HepG2 (cell line): Measurements from ENCODE around the gene KRTDAP. TPM values are rescaled to one million over a fixed set of nuclear protein-coding genes. Genes with fewer than 3 reads are reported as not detected.
A peak's percentile ranks its signal among the peaks of the same experiment; 100 is the strongest.

Experiments
- FOXO4 ChIP-seq: sonication (generic); formaldehyde crosslinking; conservative IDR thresholded peaks from 2 replicates; pipeline ENCODE4 v1.8.1; 2023; ENCODE audit warnings: missing genetic modification reagents
- MAFF ChIP-seq: IDR thresholded peaks from 2 replicates; pipeline ENCODE4 v1.6.1; 2011; ENCODE audit warnings: low read depth, low read length, improper control_type of control experiment
- POLR2G ChIP-seq: fragments of 200-400 bp; formaldehyde crosslinking; IDR thresholded peaks from 2 replicates; pipeline ENCODE4 v1.6.1; 2018; ENCODE audit warnings: mild to moderate bottlenecking, low read depth, low read length, moderate library complexity
- SRSF4 ChIP-seq: fragments of 200-400 bp; formaldehyde crosslinking; IDR thresholded peaks from one replicate; pipeline ENCODE4 v1.6.1; 2018; ENCODE audit warnings: mild to moderate bottlenecking, low read depth, low read length, moderate library complexity; ENCODE audit not compliant: poor library complexity, severe bottlenecking
- SRSF9 ChIP-seq: fragments of 200-400 bp; formaldehyde crosslinking; IDR thresholded peaks from 2 replicates; pipeline ENCODE4 v1.6.1; 2018; ENCODE audit warnings: borderline replicate concordance, mild to moderate bottlenecking, low read depth, low read length; ENCODE audit not compliant: insufficient read depth, poor library complexity, severe bottlenecking
- TEF ChIP-seq: sonication (generic); formaldehyde crosslinking; IDR thresholded peaks from 2 replicates; pipeline ENCODE4 v1.5.0; 2020; ENCODE audit warnings: missing genetic modification reagents
- polyA plus RNA-seq, 8 experiments: library from polyadenylated mRNA; depleted of rRNA in 3 of 8; stranded (reverse) in 7 of 8; unstranded in 1 of 8; fragments of >200 nt; fragmentation: Illumina TruSeq in 4 of 8; extraction: Trizol in 4 of 8; gene quantifications; 2 replicates each; pipeline versions ENCODE4 v1.2.1 to v1.2.3, GENCODE V29; 2011 to 2016; ENCODE audit warnings: low read depth in 4 of 8, missing spikeins in 1 of 8, mixed read lengths in 1 of 8; ENCODE audit not compliant: insufficient read depth in 1 of 8
- total RNA-seq, 5 experiments: library from RNA; depleted of rRNA; stranded (reverse); fragments of >200 nt; fragmentation: Illumina TruSeq; extraction: Trizol; gene quantifications; 2 replicates each; pipeline ENCODE4 v1.2.3, GENCODE V29; 2016; ENCODE audit warnings: low read depth in 1 of 5
- TF ChIP-seq, protein P1 (sequence below): IDR thresholded peaks from 2 replicates; pipeline ENCODE4 v1.6.1; 2016
- TF ChIP-seq, protein P2 (sequence below): sonication (generic); formaldehyde crosslinking; IDR thresholded peaks from 2 replicates; pipeline ENCODE4 v1.4.0; 2020; ENCODE audit warnings: missing genetic modification reagents, borderline replicate concordance
- TF ChIP-seq, protein P3 (sequence below): sonication (generic); formaldehyde crosslinking; IDR thresholded peaks from 2 replicates; pipeline ENCODE4 v1.4.0; 2020; ENCODE audit warnings: mild to moderate bottlenecking, missing genetic modification reagents
- TF ChIP-seq, protein P4 (sequence below): sonication (generic); formaldehyde crosslinking; IDR thresholded peaks from 2 replicates; pipeline ENCODE4 v1.8.0; 2022; ENCODE audit warnings: missing genetic modification reagents, mild to moderate bottlenecking, moderate library complexity, borderline replicate concordance

KRTDAP gene
- total and polyA plus RNA-seq, 2 of the 13 experiments (the other 11 are each of a cell fraction or from before 2014, with no cell fraction given): 0.86 to 1.5 TPM

- TF ChIP-seq, protein P1, sequence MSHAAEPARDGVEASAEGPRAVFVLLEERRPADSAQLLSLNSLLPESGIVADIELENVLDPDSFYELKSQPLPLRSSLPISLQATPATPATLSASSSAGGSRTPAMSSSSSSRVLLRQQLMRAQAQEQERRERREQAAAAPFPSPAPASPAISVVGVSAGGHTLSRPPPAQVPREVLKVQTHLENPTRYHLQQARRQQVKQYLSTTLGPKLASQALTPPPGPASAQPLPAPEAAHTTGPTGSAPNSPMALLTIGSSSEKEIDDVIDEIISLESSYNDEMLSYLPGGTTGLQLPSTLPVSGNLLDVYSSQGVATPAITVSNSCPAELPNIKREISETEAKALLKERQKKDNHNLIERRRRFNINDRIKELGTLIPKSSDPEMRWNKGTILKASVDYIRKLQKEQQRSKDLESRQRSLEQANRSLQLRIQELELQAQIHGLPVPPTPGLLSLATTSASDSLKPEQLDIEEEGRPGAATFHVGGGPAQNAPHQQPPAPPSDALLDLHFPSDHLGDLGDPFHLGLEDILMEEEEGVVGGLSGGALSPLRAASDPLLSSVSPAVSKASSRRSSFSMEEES (CRISPR knock-in tag): no peak
- TF ChIP-seq, protein P2, sequence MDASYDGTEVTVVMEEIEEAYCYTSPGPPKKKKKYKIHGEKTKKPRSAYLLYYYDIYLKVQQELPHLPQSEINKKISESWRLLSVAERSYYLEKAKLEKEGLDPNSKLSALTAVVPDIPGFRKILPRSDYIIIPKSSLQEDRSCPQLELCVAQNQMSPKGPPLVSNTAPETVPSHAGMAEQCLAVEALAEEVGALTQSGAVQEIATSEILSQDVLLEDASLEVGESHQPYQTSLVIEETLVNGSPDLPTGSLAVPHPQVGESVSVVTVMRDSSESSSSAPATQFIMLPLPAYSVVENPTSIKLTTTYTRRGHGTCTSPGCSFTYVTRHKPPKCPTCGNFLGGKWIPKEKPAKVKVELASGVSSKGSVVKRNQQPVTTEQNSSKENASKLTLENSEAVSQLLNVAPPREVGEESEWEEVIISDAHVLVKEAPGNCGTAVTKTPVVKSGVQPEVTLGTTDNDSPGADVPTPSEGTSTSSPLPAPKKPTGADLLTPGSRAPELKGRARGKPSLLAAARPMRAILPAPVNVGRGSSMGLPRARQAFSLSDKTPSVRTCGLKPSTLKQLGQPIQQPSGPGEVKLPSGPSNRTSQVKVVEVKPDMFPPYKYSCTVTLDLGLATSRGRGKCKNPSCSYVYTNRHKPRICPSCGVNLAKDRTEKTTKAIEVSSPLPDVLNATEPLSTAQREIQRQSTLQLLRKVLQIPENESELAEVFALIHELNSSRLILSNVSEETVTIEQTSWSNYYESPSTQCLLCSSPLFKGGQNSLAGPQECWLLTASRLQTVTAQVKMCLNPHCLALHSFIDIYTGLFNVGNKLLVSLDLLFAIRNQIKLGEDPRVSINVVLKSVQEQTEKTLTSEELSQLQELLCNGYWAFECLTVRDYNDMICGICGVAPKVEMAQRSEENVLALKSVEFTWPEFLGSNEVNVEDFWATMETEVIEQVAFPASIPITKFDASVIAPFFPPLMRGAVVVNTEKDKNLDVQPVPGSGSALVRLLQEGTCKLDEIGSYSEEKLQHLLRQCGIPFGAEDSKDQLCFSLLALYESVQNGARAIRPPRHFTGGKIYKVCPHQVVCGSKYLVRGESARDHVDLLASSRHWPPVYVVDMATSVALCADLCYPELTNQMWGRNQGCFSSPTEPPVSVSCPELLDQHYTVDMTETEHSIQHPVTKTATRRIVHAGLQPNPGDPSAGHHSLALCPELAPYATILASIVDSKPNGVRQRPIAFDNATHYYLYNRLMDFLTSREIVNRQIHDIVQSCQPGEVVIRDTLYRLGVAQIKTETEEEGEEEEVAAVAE (CRISPR knock-in tag): no peak
- TF ChIP-seq MAFF (no peak), FOXO4 (CRISPR knock-in tag) (no peak), POLR2G (no peak), TEF (CRISPR knock-in tag) (no peak), SRSF9 (no peak), SRSF4 (no peak)
- TF ChIP-seq, protein P3, sequence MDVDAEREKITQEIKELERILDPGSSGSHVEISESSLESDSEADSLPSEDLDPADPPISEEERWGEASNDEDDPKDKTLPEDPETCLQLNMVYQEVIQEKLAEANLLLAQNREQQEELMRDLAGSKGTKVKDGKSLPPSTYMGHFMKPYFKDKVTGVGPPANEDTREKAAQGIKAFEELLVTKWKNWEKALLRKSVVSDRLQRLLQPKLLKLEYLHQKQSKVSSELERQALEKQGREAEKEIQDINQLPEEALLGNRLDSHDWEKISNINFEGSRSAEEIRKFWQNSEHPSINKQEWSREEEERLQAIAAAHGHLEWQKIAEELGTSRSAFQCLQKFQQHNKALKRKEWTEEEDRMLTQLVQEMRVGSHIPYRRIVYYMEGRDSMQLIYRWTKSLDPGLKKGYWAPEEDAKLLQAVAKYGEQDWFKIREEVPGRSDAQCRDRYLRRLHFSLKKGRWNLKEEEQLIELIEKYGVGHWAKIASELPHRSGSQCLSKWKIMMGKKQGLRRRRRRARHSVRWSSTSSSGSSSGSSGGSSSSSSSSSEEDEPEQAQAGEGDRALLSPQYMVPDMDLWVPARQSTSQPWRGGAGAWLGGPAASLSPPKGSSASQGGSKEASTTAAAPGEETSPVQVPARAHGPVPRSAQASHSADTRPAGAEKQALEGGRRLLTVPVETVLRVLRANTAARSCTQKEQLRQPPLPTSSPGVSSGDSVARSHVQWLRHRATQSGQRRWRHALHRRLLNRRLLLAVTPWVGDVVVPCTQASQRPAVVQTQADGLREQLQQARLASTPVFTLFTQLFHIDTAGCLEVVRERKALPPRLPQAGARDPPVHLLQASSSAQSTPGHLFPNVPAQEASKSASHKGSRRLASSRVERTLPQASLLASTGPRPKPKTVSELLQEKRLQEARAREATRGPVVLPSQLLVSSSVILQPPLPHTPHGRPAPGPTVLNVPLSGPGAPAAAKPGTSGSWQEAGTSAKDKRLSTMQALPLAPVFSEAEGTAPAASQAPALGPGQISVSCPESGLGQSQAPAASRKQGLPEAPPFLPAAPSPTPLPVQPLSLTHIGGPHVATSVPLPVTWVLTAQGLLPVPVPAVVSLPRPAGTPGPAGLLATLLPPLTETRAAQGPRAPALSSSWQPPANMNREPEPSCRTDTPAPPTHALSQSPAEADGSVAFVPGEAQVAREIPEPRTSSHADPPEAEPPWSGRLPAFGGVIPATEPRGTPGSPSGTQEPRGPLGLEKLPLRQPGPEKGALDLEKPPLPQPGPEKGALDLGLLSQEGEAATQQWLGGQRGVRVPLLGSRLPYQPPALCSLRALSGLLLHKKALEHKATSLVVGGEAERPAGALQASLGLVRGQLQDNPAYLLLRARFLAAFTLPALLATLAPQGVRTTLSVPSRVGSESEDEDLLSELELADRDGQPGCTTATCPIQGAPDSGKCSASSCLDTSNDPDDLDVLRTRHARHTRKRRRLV (CRISPR knock-in tag): no peak
- TF ChIP-seq, protein P4, sequence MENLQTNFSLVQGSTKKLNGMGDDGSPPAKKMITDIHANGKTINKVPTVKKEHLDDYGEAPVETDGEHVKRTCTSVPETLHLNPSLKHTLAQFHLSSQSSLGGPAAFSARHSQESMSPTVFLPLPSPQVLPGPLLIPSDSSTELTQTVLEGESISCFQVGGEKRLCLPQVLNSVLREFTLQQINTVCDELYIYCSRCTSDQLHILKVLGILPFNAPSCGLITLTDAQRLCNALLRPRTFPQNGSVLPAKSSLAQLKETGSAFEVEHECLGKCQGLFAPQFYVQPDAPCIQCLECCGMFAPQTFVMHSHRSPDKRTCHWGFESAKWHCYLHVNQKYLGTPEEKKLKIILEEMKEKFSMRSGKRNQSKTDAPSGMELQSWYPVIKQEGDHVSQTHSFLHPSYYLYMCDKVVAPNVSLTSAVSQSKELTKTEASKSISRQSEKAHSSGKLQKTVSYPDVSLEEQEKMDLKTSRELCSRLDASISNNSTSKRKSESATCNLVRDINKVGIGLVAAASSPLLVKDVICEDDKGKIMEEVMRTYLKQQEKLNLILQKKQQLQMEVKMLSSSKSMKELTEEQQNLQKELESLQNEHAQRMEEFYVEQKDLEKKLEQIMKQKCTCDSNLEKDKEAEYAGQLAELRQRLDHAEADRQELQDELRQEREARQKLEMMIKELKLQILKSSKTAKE (CRISPR knock-in tag): peak; percentile 62; the same call in 1 of the 2 replicates
Observed at GRCh38 chr19:35459414-35460082, 30.7 kb downstream of the KRTDAP start (continued).
